Measurements from ENCODE around the gene RXFP1.
"Not testable (repeated sequence)": the region's sequence is repeated elsewhere in the genome, so short reads cannot be mapped to it uniquely, and the experiment has no call there.

The RXFP1 gene

GRCh38 chr4:158621729-158622128 is 100.0 kb downstream of the RXFP1 start:
- no peak for DNase-seq

- no peak for DNase-seq
These were observed 100.6 kb downstream of the RXFP1 start for GRCh38 chr4:158622251-158622650.

GRCh38 chr4:158624889-158625478 is 103.3 kb downstream of the RXFP1 start:
- no peak for DNase-seq

- no peak for DNase-seq
These were observed 103.9 kb downstream of the RXFP1 start for GRCh38 chr4:158625544-158625943.

DNA sequence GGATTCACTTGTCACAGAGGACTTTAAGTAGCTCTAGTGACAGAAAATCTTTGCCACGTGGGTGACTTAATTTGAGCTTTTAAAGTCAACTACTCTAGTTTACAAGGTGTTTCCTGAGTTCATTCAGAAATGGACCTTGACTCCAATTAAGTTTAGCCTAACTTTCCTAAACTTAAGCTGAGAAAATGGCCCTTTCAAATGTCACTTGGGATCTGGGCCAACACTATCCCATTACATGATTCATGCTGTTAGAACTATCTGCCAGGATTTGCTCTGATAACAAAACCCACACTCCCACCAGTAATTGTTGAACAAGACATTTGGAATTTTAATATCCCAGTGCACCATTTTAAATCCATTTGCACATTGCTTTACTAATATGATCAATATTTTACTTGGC is 109.2 kb downstream of the RXFP1 start:
- DNase-seq: no peak

DNA sequence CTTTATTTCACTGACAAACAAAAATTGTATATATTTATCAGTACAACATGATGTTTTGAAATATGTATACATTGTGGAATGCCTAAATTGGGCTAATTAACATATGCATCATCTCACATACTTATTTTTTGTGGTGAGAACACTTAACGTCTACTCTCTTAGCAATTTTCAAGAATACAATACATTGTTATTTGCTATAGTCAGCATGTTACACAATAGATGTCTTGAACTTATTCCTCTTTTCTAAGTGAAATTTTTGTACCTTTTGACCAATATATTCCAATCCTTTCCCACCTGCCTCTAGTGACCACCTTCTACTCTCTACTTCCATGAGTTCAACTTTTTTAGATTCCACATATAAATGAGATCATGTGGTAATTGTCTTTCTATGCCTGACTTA is 114.9 kb downstream of the RXFP1 start:
- no peak for DNase-seq

DNA sequence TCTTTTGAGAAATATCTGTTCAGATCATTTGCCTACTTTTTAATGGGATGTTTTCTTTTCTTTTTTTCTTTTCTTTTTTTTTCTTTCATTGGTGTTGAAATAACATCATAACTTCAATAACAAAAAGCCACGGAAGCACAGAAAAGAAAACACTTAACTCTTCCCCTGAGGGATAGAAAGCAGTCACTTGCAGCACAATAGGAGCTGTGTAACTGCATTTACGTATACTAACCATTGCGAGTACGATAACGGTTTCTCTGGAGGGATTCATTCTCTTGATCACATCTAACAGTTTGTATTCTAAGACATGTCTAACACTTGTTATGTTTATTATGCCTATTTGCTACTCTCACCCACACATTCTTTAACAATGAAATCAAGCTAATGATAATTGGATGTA is 122.7 kb downstream of the RXFP1 start:
- DNase-seq: no peak

DNA sequence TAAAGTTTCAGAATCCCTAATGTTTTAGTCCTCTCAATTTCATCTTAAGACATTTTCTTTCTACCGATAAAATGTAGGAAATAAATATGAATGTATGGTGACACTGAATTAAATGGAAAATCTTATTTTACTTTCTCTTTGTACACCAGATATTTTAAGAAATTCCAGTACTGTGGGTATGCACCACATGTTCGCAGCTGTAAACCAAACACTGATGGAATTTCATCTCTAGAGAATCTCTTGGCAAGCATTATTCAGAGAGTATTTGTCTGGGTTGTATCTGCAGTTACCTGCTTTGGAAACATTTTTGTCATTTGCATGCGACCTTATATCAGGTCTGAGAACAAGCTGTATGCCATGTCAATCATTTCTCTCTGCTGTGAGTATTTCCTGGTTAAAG is 123.1 kb downstream of the RXFP1 start:
- DNase-seq: no peak

DNA sequence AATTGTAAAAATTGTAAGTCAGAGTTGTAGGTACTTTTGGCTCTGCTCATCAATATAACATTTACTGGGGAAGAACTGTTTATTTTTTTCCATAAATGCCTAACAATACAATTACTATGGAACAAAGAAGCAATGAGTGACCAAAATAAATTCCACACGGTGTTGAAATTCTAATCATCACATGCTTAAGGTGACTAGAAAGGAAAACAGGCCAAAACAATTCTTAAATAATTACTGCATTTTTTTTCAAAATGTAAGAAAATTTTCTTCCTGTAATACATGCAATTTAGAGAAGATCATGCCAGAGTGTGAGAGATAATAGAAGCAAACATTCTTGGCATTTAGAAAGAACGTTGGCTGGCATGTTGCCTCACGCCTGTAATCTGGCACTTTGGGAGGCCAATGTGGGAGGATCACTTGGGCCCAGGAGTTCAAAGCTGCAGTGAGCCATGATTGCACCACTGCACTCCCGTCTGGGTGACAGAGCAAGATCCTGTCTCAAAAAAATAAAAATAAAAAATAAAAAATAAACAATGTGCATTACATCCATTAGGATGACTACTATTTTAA is 127.5 kb downstream of the RXFP1 start:
- no peak for DNase-seq

DNA sequence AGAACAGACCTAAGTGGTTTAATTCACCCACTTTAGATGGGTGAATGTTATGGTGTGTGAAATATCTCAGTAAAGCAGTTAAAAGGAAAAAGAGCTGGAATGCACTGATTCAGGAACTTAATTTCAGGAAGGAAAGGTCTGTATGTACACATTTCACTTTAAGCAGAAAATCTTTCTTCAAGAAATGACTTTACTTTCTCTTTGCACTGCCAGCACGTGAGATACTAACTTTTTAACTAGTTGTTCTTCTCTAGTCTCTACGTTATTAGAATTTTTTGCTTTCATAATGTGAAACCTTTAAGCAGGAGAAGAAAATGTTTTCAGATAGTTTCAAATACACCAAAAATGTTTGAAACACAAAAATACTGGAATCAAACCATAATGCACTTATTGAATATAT is 131.2 kb downstream of the RXFP1 start:
- DNase-seq: no peak

- DNase-seq: no peak
These were observed 134.8 kb downstream of the RXFP1 start for GRCh38 chr4:158656439-158656838.

DNA sequence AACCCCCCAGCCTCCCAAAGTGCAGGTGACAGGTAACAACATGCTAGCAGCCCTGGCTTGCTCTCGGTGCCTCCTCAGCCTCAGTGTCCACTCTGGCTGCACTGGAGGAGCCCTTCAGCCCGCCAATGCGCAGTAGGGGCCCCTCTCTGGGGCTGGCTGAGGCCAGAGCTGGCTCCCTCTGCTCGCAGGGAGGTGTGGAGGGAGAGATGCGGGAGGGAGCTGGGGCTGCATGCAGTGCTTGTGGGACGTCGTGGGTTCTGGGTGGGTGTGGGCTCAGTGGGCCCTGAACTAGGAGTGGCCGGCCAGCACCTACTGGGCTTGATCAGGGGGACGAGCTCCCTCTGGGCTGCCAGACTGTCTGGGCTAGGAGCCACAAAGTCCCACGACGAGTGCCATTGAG is 135.6 kb downstream of the RXFP1 start:
- no peak for DNase-seq

- not testable (repeated sequence) for DNase-seq
These were observed 141.6 kb downstream of the RXFP1 start for GRCh38 chr4:158663255-158663654.

DNA sequence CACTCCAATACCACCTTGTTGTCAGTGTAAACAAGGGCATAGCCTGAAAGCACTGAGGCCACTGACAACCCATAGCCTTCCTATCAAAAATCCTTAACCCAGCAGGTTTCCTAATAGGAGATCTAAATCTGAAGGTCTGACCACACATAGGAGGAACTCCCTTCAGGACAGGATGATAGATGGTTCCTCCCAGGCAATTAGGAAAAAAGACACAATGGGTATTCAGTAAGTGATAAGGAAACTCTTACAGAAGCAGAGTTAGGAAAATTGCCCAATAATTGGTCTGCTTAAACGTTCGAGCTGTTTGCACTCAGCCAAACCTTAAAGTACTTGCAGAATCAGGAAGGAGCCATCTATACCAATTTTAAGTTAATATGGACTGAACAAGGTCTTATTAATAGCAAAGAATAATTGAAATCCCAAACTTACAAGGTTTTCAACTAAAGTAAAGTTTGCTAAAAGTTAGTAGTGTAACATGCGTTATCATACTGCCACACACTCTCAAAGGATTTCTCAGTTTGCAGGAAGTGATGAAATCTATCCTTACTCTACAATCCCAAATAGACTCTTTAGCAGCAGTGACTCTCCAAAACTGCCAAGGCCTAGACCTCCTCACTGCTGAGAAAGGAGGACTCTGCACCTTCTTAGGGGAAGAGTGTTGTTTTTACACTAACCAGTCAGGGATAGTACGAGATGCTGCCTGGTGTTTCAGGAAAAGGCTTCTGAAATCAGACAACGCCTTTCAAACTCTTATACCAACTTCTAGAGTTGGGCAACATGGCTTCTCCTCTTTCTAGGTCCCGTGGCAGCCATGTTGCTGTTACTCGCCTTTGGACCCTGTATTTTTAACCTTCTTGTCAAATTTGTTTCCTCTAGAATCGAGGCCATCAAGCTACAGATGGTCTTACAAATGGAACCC is 142.3 kb downstream of the RXFP1 start:
- not testable (repeated sequence) for DNase-seq

DNA sequence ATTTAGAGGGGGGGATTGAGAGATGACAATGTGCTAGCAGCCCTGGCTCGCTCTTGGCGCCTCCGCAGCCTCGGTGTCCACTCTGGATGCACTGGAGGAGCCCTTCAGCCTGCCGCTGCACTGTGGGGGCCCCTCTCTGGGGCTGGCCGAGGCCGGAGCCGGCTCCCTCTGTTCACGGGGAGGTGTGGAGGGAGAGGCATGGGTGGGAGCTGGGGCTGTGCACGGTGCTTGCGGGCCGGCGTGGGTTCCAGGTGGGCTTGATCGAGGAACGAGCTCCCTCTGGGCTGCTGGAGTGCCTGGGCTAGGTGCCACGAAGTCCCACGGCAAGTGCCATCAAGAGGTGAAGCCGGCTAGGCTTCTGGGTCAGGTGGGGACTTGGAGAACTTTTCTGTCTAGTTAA is 143.1 kb downstream of the RXFP1 start:
- no peak for DNase-seq

DNA sequence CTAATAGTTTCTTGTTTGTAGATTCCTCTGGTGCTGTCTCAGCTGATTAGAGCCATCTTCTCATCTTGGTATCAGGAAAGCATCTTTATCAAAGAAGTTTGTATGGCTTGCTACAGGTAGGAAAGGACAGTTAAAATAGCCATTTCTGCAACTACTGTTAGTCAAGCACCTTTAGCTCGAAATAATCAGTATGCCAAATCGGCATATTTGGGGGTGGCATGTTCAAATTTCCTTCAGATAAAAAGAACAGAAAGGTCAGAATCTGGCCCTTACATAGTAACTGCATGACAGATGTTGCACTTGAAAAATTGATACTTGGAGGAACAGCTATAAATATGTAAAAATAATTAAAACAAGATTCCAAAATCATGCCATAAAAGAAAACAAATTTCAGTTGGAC is 145.2 kb downstream of the RXFP1 start:
- DNase-seq: no peak

DNA sequence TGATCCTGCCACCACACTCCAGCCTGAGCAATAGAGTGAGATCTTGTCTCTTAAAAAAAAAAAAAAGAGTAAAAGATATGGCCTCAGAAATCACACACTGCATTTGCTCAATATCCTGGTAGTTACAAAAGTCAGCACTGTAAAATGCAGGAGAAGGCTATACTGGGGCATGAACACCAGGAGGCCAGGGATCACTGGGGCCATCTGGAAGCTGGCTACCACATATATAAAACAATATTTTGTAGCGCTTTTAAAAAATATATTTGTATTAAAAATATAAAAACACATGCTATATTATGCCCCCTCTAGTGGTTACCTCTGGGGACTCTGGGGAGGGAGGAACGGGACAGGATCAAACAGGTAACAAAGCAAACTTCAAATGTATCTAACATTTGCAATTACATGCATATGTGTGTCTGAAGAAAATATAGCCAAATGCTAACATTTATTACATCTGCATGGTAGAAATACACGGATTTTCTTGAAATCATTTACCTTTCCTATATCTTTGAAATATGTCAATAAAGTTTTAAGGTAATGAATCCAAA is 146.0 kb downstream of the RXFP1 start:
- no peak for DNase-seq

GRCh38 chr4:158669310-158669709 is 147.6 kb downstream of the RXFP1 start:
- DNase-seq: no peak

DNA sequence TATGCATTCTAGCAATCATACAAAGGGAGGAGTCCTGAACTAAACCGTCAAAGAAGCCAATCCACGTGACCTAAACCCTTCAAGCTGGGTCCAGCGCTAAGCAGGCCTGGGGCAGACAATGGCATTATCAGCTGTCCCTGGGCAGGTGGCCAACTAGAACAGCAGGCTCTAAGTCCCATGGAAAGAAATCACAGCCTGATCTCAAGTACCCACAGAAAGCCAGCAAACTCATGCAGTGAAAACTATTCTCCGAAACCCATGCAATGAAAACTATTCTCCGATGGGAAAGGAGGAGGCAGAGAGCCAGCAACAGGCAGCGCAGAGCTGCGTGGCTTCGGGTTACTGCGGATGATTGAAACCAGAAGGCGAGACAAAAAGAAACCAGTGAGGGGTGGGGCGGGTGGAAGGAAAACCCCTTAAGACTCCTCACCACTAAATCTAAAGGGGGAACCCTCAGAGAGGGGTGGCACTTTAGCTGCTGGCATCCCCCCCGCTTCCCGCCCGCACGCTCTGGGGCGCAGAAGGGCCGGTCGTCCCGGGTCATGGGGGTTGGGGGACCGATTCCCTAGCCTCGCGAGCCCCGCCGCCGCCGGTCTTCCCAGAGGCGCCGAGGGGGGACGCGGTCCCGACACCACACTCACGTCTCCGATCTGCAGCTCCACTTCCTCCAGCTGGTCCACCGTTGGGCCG is 149.4 kb downstream of the RXFP1 start:
- DNase-seq: peak; percentile 66

DNA sequence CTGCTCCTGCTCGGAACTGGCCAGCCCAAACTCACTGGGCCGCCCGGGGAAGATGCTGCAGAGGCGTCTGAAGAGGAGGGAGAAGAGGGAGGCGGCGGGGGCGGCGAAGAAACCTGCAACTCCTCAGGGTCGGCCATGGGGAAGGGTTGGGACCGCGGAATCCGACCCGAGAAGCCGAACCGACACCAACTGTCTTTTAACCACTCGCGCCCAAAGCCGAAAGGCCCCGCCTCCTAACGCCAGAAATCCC is 149.9 kb downstream of the RXFP1 start, which contains the start of gene C4orf46:
C4orf46 (minus strand) TSS at position 223 of the 250 bp plus-strand sequence; CDS start at position 137, 86 bp downstream.
- DNase-seq: no peak

GRCh38 chr4:158671915-158672806 is 150.5 kb downstream of the RXFP1 start, which contains the start of gene ETFDH:
TSS of gene ETFDH (plus strand) at chr4:158672296. CDS start at chr4:158672457, 161 bp downstream.
- peak; percentile 87 for DNase-seq

DNA sequence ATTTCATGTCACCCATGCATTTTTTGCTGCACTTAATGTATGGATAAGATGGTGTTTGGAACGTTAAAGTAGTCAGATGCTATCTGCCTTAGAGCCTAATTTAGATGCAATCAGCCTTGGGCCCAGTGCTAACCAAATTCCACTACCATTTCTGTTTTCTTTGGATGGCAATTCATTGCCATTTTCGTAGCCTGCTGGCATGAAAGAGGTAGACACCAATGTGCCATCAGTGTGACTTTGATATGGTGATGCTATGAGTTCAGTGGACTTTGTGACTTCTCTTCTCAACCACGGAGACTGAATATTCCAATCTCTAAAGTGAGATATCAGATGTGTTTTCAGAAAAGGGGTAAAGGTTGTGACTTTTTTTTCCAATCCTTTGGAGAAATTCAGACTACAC is 152.0 kb downstream of the RXFP1 start:
- DNase-seq: no peak

All from NCI-H524 treated with DMSO at 0.1 percent for 48 hours (cell line).